HL-60/S4 (cell line): ENCODE measurements around the gene IMMP2L.

Source experiments
- in situ Hi-C: fragments of 300-500 bp; cut with MboI; formaldehyde crosslinking; loops from 2 replicates; pipeline ENCODE4 v1.14.3; 2022; ENCODE audit warnings: low sequenced_read_pairs

Gene IMMP2L

DNA sequence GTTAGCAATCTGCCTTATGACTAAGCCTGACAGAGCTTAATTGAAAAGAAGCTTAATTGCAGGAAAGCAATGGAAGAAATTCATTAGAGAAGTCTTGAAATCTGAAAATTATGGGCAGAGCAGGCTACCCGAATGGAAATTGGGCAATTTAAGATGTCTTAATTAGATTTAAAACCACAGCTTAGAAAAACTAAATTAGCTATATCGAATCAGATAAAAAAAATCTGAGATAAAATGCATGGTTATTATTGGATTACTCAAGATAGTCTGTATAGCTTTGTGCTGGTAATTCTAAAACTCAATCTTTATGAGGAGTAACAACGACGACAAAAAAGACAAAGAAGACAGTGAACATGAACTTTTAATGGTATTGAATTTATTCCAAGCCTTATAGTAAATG lies 719.5 kb downstream of the IMMP2L start:
- in situ Hi-C loops, result no loop called here

DNA sequence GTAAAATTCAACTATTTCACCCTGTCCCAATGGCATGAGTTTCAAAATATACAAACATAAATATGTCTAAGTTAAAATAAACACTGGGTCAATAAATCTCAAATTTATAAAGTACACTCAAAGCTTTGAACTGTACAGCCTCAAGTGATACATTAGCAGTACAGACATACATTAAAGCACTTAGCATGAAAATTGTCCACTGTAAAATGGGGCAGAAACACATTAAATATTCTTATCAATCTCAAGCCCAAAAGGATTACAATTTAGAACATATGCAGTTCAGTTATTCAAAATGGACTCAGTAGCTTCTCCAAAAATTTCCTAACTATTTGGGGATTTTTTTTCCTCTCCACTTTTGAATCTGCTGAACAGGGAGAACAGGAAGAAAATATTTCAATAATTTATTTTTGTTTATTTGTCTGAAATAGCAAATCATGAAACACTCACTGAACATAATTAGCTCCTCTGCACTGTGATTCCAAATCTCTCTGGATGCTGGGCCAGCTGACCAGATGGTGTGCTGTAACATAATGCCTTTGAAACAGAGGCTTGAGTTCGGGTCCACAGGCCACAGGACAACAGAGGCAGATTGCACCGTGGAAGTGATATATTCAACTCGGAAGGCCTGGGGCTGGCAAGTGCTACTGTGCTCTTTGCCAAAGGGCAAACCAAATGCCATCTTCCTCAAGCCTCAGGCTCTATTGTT lies 720.3 kb downstream of the IMMP2L start:
- in situ Hi-C loops, result no loop called here

DNA sequence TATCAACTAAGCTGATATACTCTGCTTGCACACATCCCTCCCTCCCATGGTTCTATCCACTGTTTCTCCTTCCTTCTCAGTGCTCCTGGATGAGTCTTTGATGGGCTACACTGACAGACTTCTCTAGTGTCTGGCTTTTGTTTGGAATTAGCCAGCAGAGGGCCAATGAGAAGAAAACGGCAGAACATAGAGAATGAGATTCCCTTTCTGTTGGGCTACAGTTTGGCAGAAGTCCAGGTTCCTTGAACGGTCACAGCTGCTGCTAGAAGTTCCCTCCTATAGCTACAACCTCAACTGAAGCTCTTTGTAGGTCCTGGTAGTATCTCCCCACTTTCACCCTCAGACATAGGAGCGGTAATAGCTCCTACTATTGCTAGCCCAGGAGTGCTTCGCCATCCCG lies 722.4 kb downstream of the IMMP2L start:
- in situ Hi-C loops, result no loop called here

- in situ Hi-C loops, result no loop called here
Measured at GRCh38 chr7:110835849-110836248, 726.4 kb downstream of the IMMP2L start.

GRCh38 chr7:110835218-110835617 lies 727.1 kb downstream of the IMMP2L start:
- in situ Hi-C loops, result no loop called here

DNA sequence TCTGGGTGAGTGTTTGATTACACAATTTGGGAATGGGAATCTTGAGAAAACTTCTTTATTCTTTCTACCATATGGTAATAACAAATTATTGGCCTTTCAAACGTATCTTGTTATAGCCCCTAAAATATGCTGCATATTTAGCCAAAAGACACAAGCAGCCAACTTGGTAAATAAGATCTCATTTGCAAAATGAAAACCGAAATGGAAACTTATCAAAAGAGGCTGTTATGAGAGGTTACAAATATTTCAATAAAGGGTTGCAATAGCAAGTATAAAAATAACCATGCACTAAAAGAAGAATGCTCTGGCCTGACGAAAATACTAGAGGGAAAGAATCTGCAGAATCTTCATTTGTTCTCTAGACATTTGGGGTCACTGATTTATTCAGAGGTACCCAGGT lies 730.9 kb downstream of the IMMP2L start:
- in situ Hi-C loops, result no loop called here

DNA sequence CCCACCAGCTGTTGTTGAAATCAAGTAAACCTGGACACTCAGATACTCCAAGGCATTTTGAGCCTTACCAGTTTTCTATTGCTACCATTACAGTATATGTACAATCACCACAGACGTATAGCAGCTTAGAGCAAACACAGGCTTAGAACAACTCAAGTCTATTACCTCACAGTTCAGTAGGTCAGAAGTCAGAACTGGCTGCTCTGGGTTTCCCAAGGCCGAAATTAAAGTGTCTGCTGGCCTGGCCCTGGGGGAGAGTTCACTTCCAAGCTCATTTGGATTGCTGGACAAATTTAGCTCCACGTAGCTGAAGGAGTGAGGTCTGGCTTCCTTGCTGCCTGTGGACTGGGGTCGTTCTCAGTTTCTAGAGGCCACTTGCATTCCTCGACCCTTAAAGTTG lies 731.5 kb downstream of the IMMP2L start:
- in situ Hi-C loops, result no loop called here

- in situ Hi-C loops, result no loop called here
Measured at GRCh38 chr7:110827936-110828335, 734.4 kb downstream of the IMMP2L start.

DNA sequence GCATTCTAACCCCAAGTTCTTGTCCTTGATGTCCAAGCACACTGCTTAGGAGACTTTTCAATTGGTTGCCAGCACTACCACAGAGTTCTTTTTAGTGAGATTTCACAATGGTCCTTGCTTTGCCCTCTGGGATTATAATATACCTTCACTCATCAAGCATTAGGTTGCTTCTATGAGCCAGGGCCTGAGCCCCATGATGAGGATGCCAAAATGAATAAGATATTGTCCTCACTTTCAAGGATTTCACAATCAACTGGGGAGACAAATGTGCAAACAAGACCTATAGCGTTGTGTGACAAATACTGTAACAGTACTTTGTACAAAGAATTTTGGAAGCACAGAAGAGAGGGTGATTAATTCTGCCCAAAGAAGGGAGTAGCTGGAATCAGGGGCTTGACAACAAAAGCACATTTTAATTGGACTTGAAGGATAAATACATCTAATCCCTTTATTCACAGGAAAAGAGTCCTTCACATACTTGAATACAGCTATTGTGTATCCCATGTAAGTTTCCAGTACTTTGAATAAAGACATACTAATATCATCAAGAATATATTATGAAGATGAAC lies 734.9 kb downstream of the IMMP2L start:
- in situ Hi-C loops, result no loop called here

GRCh38 chr7:110813986-110814385 lies 748.3 kb downstream of the IMMP2L start:
- in situ Hi-C loops, result no loop called here

- in situ Hi-C loops, result no loop called here
Measured at GRCh38 chr7:110809832-110810231, 752.5 kb downstream of the IMMP2L start.

DNA sequence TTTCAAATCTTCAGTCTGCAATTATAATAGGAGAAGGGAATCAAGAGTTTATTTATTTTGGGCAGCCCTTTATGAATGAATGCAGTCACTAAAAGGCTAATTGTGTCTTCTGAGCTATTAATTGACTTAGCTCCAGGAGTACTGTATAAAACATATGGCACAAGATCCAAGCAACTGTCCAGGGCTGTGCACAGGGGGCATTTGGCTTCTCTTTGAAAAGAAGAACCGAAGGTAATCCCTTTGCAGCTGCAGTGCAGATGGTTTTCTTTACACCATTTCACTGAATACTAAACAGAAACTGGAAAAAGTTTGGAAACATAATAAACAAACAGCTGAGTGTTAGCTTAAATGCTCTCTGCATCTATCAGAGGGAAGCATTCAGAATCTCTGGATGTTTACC lies 753.9 kb downstream of the IMMP2L start:
- in situ Hi-C loops, result no loop called here

GRCh38 chr7:110804501-110804900 lies 757.8 kb downstream of the IMMP2L start:
- in situ Hi-C loops, result no loop called here

GRCh38 chr7:110803602-110804143 lies 758.6 kb downstream of the IMMP2L start:
- in situ Hi-C loops, result no loop called here

DNA sequence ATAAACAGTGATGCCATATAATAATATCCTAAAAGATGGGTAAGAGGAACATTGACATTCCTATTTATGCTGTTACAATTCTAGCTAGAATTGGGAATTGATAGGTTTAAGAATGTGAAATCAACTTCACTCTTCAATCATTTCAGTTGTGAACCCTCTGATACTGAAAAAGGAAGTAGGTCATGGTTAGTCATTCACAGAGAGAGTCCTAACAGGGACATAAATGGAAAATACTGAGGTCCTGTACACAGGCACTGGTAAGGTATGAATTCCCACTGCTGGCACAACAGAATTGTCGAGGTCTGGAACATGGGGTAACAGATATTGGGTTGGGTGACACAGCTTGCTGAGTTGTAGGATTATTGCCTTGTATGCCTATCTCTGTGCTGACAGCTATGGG lies 760.8 kb downstream of the IMMP2L start:
- in situ Hi-C loops, result no loop called here

- in situ Hi-C loops, result no loop called here
Measured at GRCh38 chr7:110800984-110801383, 761.3 kb downstream of the IMMP2L start.

GRCh38 chr7:110797656-110798055 lies 764.6 kb downstream of the IMMP2L start:
- in situ Hi-C loops, result no loop called here

DNA sequence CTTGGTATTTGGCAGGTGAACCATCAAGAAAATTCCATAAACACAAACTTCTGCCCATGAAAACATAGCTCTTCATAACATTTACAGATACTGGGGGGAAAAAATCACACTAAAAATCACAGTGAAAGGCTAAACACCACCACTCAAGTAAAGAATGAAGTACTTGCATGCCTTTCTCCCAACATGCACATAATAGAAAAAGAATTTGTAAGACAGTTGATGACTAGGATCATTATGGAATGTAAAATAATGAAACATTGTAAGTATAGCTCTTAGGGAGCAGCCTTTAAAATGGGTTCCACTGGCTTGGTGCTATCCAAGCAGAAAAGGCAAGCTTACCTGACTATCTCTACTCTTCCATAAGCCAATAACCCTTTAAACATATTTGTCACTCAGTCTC lies 771.3 kb downstream of the IMMP2L start:
- in situ Hi-C loops, result no loop called here

DNA sequence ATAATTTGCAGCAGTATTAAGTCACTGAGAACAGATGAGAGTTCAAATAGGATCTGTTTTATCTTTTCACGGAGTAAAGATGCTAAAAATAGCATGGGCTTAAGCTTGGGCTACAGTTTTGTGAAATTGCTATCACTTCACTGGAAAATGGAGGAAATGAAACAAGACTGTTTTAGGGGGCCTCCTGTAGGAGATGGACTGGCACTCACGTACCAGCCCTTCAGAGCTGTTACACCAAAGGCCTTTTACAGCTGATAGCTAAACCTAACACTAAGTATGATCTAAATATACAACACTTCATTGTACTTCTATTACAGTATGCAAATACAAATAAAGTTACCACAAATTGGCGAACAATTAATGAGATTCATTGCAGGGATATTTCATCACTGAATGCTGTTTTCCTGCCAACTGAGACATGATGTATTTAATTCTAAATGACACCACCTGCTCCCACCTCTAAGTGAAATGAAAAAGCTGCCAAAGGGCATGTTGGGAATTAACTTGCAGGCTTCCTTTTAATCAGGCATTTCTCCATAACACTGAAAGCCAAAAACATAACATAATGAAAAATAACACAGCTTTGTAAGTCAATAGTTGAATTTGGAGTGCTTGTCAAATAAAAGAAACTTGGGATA lies 775.8 kb downstream of the IMMP2L start:
- in situ Hi-C loops, result no loop called here

- in situ Hi-C loops, result no loop called here
Measured at GRCh38 chr7:110784749-110785148, 777.5 kb downstream of the IMMP2L start.

DNA sequence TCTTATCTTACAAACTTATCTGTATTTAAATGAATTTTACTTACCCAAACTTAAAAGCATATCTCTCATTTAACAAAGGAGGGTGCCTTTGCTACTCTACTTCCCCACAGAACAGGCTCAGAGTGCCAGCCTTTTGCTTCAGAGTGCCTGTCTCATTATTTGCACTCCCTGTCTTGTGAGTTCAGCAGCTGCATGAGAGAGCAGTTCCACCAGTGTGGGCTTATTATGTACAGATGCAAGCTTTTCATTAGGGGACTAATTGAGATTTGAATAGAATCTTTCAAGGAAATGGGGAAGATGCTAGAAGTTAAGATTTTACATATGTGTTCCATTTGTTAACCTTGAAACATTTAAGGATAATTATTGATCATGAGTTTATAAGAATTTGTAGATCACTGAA lies 781.6 kb downstream of the IMMP2L start:
- in situ Hi-C loops, result no loop called here

DNA sequence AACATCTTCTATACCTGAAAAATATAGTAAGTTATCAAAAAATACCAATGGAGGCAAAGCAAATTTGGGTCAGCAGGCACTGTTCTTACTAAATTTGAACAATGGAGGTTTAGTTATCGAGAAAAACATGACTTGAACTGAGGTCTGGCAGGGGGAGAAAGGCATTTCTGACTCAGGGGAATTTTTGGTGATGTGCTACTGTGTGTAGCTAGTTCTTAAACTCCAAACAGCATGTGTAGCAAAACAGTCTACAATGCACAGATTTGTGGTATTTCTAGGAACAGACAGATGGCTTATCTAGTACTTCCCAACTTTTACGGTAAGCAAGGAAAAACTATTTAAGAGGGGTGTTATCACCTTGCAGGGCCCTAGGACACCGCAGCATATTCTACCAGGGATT lies 783.0 kb downstream of the IMMP2L start:
- in situ Hi-C loops, result no loop called here
